Endothelial cell of umbilical vein (primary cell): Measurements from ENCODE around the gene SLC15A5. TPM values are rescaled to one million over a fixed set of nuclear protein-coding genes. Genes with fewer than 3 reads are reported as not detected.

Experiments
- BruUV-seq: library from RNA; stranded (reverse); fragments of 400-500 nt; replicated peaks from 2 replicates; lab custom pipeline; 2021; lab: Mats Ljungman, UMichigan
- CTCF ChIA-PET: fragments of 300-600, 350-600 bp; sonication (Branson Sonifier 250); formaldehyde crosslinking; loops from one replicate; lab custom pipeline; 2021; ENCODE audit warnings: antibody characterized with exemption, inconsistent platforms; lab: Charles Lee
- POLR2A ChIA-PET: fragments of 300-600, 350-600 bp; sonication (Branson Sonifier 250); formaldehyde crosslinking; loops from one replicate; lab custom pipeline; 2021; ENCODE audit warnings: antibody characterized with exemption, inconsistent platforms; lab: Charles Lee
- DNase-seq: peaks from one replicate; pipeline ENCODE4 v3.0.0-alpha.2; 2011; ENCODE audit warnings: low read depth, low spot score
- FAIRE-seq: peaks from 2 replicates; lab custom pipeline; 2011; peaks lifted over from hg19 to GRCh38; lab: Jason Lieb, UNC
- H2AFZ ChIP-seq: 2 replicates; pipeline ENCODE4 v1.6.0; 2012; ENCODE audit warnings: low read depth, low read length, control low read depth, inconsistent platforms
- H3K27ac ChIP-seq: 2 replicates; pipeline ENCODE4 v1.5.1; 2011; ENCODE audit warnings: low read depth, mild to moderate bottlenecking, control low read depth, low read length, moderate library complexity; ENCODE audit not compliant: insufficient read depth
- H3K27me3 ChIP-seq, 2 experiments: 2 replicates each; pipeline versions ENCODE4 v1.6.0 to v1.6.1; 2011; ENCODE audit warnings: low read length in 2 of 2, mixed read lengths in 1 of 2; ENCODE audit not compliant: control insufficient read depth in 2 of 2, insufficient read depth in 2 of 2
- H3K36me3 ChIP-seq, 2 experiments: 2 replicates in 1 of 2; 3 replicates in 1 of 2; pipeline ENCODE4 v1.5.1; 2011; ENCODE audit warnings: low read length in 2 of 2, mild to moderate bottlenecking in 1 of 2, moderate library complexity in 1 of 2; ENCODE audit not compliant: control insufficient read depth in 2 of 2, insufficient read depth in 2 of 2; ENCODE audit errors: extremely low read depth in 1 of 2
- H3K4me1 ChIP-seq: 3 replicates; pipeline ENCODE4 v1.5.1; 2011; ENCODE audit warnings: mild to moderate bottlenecking, low read length; ENCODE audit not compliant: control insufficient read depth, insufficient read depth; ENCODE audit errors: extremely low read depth
- H3K4me2 ChIP-seq: 2 replicates; pipeline ENCODE4 v1.6.1; 2011; ENCODE audit warnings: low read length, control low read depth, mixed read lengths; ENCODE audit not compliant: insufficient read depth
- H3K4me3 ChIP-seq, 3 experiments: fragments of 200-600 bp in 1 of 3; sonication (generic), shearing (Covaris generic) in 1 of 3; replicated peaks in 1 of 3; 2 replicates each; pipeline ENCODE4 v1.5.1; 2011 to 2016; ENCODE audit warnings: control low read depth in 3 of 3, low read length in 3 of 3, mild to moderate bottlenecking in 2 of 3, inconsistent platforms in 1 of 3, low read depth in 1 of 3, moderate library complexity in 1 of 3; ENCODE audit not compliant: insufficient read depth in 1 of 3
- H3K79me2 ChIP-seq: 2 replicates; pipeline ENCODE4 v1.6.0; 2012; ENCODE audit warnings: low read length, inconsistent platforms; ENCODE audit not compliant: control insufficient read depth, insufficient read depth
- H3K9ac ChIP-seq: replicated peaks from 2 replicates; pipeline ENCODE3; 2011; ENCODE audit warnings: low read length, control low read depth; ENCODE audit not compliant: insufficient read depth; ENCODE audit errors: extremely low read depth
- H3K9me1 ChIP-seq: replicated peaks from 3 replicates; pipeline ENCODE4 v1.6.0; 2011; ENCODE audit warnings: mild to moderate bottlenecking, low read length; ENCODE audit not compliant: control insufficient read depth, insufficient read depth; ENCODE audit errors: extremely low read depth
- H3K9me3 ChIP-seq: replicated peaks from 2 replicates; pipeline ENCODE4 v1.5.1; 2012; ENCODE audit warnings: low read length, inconsistent platforms; ENCODE audit not compliant: control insufficient read depth, insufficient read depth
- H4K20me1 ChIP-seq: replicated peaks from 2 replicates; pipeline ENCODE3; 2011; ENCODE audit warnings: mild to moderate bottlenecking, low read length; ENCODE audit not compliant: control insufficient read depth, insufficient read depth; ENCODE audit errors: extremely low read depth
- EZH2 ChIP-seq: IDR thresholded peaks from 2 replicates; pipeline ENCODE4 v1.6.1; 2012; ENCODE audit warnings: borderline replicate concordance, low read depth, mild to moderate bottlenecking, moderate library complexity, low read length, inconsistent platforms; ENCODE audit not compliant: severe bottlenecking
- FOS ChIP-seq: IDR thresholded peaks from 2 replicates; pipeline ENCODE4 v1.6.1; 2011; ENCODE audit warnings: mild to moderate bottlenecking, low read length, moderate library complexity, borderline replicate concordance; ENCODE audit not compliant: insufficient read depth
- GATA2 ChIP-seq: IDR thresholded peaks from 2 replicates; pipeline ENCODE4 v1.7.0; 2011; ENCODE audit warnings: low read depth, mild to moderate bottlenecking, moderate library complexity, mixed read lengths, low read length; ENCODE audit not compliant: insufficient read length, insufficient read depth
- JUN ChIP-seq: IDR thresholded peaks from 2 replicates; pipeline ENCODE4 v1.6.1; 2011; ENCODE audit warnings: borderline replicate concordance, low read depth; ENCODE audit not compliant: insufficient read length, insufficient read depth
- POLR2A ChIP-seq: IDR thresholded peaks from 2 replicates; pipeline ENCODE4 v1.6.1; 2012; ENCODE audit warnings: low read depth, mild to moderate bottlenecking, control low read depth, low read length
- POLR2AphosphoS5 ChIP-seq: IDR thresholded peaks from 2 replicates; pipeline ENCODE4 v1.6.1; 2012; ENCODE audit warnings: low read depth, mild to moderate bottlenecking, control low read depth, low read length, moderate library complexity; ENCODE audit not compliant: insufficient read depth
- dilution Hi-C: fragments of 300-500 bp; cut with MboI; formaldehyde crosslinking; loops from one replicate; pipeline ENCODE4 v1.15.0; 2019; ENCODE audit warnings: low sequenced_read_pairs; ENCODE audit not compliant: extremely low pct_ligation_motif_present
- intact Hi-C: fragments of 100-400 bp; cut with micrococcal nuclease; formaldehyde crosslinking; loops from one replicate; pipeline ENCODE4 v1.10.0; 2022
- polyA plus RNA-seq, 4 experiments: library from polyadenylated mRNA; depleted of rRNA in 3 of 4; stranded (reverse) in 3 of 4; unstranded in 1 of 4; fragments of >200 nt; gene quantifications; 2 replicates each; pipeline versions ENCODE4 v1.2.1 to v1.2.3, GENCODE V29; 2011 to 2012; ENCODE audit warnings: missing spikeins in 1 of 4
- total RNA-seq: library from RNA; stranded (reverse); gene quantifications from 2 replicates; pipeline ENCODE4 v1.2.3, GENCODE V29; 2021
- TF ChIP-seq, protein P1 (sequence below), 2 donors: IDR thresholded peaks; 1 replicate in 1 of 2; 2 replicates in 1 of 2; pipeline ENCODE4 v1.5.1; 2011; ENCODE audit warnings: low read length in 2 of 2, mild to moderate bottlenecking in 2 of 2, moderate library complexity in 2 of 2, control low read depth in 1 of 2, inconsistent platforms in 1 of 2, low read depth in 1 of 2; ENCODE audit not compliant: insufficient read depth in 1 of 2; ENCODE audit errors: extremely low read depth in 1 of 2

The SLC15A5 gene
- total and polyA plus RNA-seq, 2 donors (not counting 3 experiments of a cell fraction or from before 2014, with no cell fraction given), result not detected

DNA sequence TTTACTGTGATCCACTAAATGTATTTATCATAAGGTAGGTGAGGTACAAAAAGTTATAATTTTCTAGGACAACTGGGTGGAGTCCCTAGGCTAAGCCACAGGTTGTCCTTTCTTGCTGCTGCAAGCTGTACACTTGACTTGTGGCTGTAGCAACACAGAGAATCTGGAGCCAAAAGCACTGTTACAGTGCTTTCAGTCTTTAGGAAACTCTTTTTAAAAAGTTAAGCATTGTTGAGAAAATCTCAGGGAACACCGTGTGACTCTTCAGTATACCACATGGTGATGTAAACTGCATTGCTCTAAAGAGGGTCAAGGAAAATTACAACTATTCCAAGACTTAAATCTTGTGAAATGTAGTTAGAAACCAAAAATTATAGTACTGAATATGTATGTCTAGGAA is 11.4 kb downstream of the SLC15A5 start:
- no TSS peak for BruUV-seq
- H3K4me3 ChIP-seq, result no peak overlapping the region
- no peak for FAIRE-seq
- ChIA-PET POLR2A (no interaction called here), CTCF (no interaction called here)
- no peaks in the 10 kb centered on the region for H3K79me2 ChIP-seq
- no peak overlapping the region for H3K9ac ChIP-seq
- dilution Hi-C loops, result no loop called here
- no peak overlapping the region for H2AFZ ChIP-seq
- H3K27ac ChIP-seq, result no peak overlapping the region
- DNase-seq, result no peak
- H3K9me1 ChIP-seq, result no peaks in the 10 kb centered on the region
- H3K4me1 ChIP-seq, result no peaks in the 10 kb centered on the region
- H4K20me1 ChIP-seq, result no peaks in the 10 kb centered on the region
- intact Hi-C loops, result no loop called here
- no peak overlapping the region for H3K4me2 ChIP-seq
- no peaks in the 10 kb centered on the region for H3K27me3 ChIP-seq
- TF ChIP-seq JUN (no peak), POLR2A (no peak), POLR2AphosphoS5 (no peak), FOS (no peak), GATA2 (no peak), EZH2 (no peak)
- TF ChIP-seq, protein P1, sequence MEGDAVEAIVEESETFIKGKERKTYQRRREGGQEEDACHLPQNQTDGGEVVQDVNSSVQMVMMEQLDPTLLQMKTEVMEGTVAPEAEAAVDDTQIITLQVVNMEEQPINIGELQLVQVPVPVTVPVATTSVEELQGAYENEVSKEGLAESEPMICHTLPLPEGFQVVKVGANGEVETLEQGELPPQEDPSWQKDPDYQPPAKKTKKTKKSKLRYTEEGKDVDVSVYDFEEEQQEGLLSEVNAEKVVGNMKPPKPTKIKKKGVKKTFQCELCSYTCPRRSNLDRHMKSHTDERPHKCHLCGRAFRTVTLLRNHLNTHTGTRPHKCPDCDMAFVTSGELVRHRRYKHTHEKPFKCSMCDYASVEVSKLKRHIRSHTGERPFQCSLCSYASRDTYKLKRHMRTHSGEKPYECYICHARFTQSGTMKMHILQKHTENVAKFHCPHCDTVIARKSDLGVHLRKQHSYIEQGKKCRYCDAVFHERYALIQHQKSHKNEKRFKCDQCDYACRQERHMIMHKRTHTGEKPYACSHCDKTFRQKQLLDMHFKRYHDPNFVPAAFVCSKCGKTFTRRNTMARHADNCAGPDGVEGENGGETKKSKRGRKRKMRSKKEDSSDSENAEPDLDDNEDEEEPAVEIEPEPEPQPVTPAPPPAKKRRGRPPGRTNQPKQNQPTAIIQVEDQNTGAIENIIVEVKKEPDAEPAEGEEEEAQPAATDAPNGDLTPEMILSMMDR (IDR thresholded peaks at IDR 0.05; ENCODE audit: extremely low read depth in 1 of 2, insufficient read depth in 1 of 2, low read depth in 1 of 2, low read length in 2 of 2), result no peak
- H3K9me3 ChIP-seq, result no peaks in the 10 kb centered on the region
- H3K36me3 ChIP-seq, result no peaks in the 10 kb centered on the region
